ENCODE data around the gene FAM13A.

FAM13A gene

GRCh38 chr4:88779431-88779830 is 277.6 kb downstream of the FAM13A start:
- H3K27ac ChIP-seq = no peak overlapping the region
- TF ChIP-seq ZFX (IDR thresholded peaks at IDR 0.05; ENCODE audit: borderline replicate concordance) = no peak
- TF ChIP-seq, protein P1, sequence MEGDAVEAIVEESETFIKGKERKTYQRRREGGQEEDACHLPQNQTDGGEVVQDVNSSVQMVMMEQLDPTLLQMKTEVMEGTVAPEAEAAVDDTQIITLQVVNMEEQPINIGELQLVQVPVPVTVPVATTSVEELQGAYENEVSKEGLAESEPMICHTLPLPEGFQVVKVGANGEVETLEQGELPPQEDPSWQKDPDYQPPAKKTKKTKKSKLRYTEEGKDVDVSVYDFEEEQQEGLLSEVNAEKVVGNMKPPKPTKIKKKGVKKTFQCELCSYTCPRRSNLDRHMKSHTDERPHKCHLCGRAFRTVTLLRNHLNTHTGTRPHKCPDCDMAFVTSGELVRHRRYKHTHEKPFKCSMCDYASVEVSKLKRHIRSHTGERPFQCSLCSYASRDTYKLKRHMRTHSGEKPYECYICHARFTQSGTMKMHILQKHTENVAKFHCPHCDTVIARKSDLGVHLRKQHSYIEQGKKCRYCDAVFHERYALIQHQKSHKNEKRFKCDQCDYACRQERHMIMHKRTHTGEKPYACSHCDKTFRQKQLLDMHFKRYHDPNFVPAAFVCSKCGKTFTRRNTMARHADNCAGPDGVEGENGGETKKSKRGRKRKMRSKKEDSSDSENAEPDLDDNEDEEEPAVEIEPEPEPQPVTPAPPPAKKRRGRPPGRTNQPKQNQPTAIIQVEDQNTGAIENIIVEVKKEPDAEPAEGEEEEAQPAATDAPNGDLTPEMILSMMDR (IDR thresholded peaks at IDR 0.05) = no peak

DNA sequence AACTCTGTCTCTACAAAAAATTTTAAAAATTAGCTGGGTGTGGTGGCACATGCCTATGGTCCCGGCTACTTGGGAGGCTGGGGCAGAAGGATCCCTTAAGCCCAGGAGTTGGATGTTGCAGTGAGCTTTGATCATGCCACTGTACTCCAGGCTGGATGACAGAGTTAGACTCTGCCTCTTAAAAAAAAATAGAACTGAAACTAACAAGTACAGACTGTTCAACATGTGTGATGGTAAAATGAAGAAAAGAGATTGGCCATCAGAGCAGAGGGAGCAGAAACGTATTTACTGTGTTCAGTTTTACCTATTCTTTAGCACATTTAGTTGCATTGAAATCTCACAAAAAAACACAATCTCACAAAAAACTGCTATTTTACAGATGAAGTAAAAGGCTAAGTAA is 281.5 kb downstream of the FAM13A start:
- TF ChIP-seq ZFX (IDR thresholded peaks at IDR 0.05; ENCODE audit: borderline replicate concordance) = no peak
- TF ChIP-seq, protein P1 (IDR thresholded peaks at IDR 0.05) = no peak
- no peak overlapping the region for H3K27ac ChIP-seq

GRCh38 chr4:88775026-88775425 is 282.0 kb downstream of the FAM13A start:
- H3K27ac ChIP-seq = no peak overlapping the region
- TF ChIP-seq, protein P1 (IDR thresholded peaks at IDR 0.05) = no peak
- no peak for TF ChIP-seq ZFX (IDR thresholded peaks at IDR 0.05; ENCODE audit: borderline replicate concordance)

GRCh38 chr4:88771883-88772450 is 285.0 kb downstream of the FAM13A start:
- no peak for TF ChIP-seq ZFX (IDR thresholded peaks at IDR 0.05; ENCODE audit: borderline replicate concordance)
- TF ChIP-seq, protein P1 (IDR thresholded peaks at IDR 0.05) = no peak
- H3K27ac ChIP-seq = no peak overlapping the region

DNA sequence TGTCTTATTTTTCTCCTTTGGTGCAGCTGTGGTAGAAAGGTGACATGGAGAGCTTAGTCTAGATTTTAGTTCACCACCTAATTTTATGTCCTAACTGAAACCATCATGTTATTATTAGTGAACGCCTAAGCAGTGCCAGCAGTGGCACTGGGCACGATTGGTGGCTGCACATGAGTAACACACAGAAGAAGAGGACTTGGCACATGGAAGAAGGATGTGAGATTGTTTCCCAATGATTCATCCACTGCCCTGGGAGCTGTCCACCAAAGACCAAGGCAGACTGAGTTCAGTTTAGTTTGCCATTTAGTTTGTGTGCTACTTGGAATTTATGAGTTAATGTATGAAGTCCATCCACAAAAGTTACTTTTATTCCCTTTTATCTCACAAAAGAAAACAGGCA is 291.3 kb downstream of the FAM13A start:
- no peak overlapping the region for H3K27ac ChIP-seq
- TF ChIP-seq, protein P1 (IDR thresholded peaks at IDR 0.05) = no peak
- no peak for TF ChIP-seq ZFX (IDR thresholded peaks at IDR 0.05; ENCODE audit: borderline replicate concordance)

DNA sequence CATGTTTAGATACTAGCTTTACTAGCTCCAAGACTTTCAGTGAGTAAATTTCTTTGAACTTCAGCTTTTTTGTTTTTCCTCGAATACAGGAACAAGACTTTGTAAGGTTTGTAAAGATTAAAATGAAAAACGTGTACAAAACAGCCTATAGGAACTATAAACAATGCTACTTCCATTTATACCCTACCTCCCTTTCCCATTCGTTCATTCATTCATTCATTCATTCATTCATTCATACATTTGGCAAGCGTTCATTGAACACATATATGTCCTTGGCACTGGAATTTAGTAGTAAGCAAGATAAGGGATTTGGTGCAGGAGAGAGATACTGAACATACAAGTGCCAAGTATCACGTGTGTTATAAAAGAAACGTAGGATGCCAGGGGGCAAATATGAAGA is 293.9 kb downstream of the FAM13A start:
- H3K27ac ChIP-seq = no peak overlapping the region
- TF ChIP-seq, protein P1 (IDR thresholded peaks at IDR 0.05) = no peak
- no peak for TF ChIP-seq ZFX (IDR thresholded peaks at IDR 0.05; ENCODE audit: borderline replicate concordance)

- TF ChIP-seq ZFX (IDR thresholded peaks at IDR 0.05; ENCODE audit: borderline replicate concordance) = no peak
- TF ChIP-seq, protein P1 (IDR thresholded peaks at IDR 0.05) = no peak
- no peak overlapping the region for H3K27ac ChIP-seq
These were observed 295.0 kb downstream of the FAM13A start for GRCh38 chr4:88761861-88762523.
